NB4 (cell line): ENCODE measurements around the gene MUSTN1.

Experiments used
- DNase-seq: peaks from one replicate; pipeline ENCODE4 v3.0.0; 2010; ENCODE audit warnings: low read depth
- H3K4me3 ChIP-seq: one replicate; pipeline ENCODE4 v1.5.1; 2011; ENCODE audit warnings: mild to moderate bottlenecking, low read depth, low read length, moderate library complexity
- CTCF ChIP-seq: IDR thresholded peaks from one replicate; pipeline ENCODE4 v1.5.1; 2012; ENCODE audit warnings: low read depth, low read length
- MAX ChIP-seq: IDR thresholded peaks from 2 replicates; pipeline ENCODE4 v1.6.1; 2011; ENCODE audit warnings: low read depth, low read length
- MYC ChIP-seq: IDR thresholded peaks from 2 replicates; pipeline ENCODE4 v1.6.1; 2011; ENCODE audit warnings: low read depth, low read length
- POLR2A ChIP-seq: IDR thresholded peaks from 2 replicates; pipeline ENCODE4 v1.6.1; 2011; ENCODE audit warnings: mild to moderate bottlenecking; ENCODE audit not compliant: insufficient read length; ENCODE audit errors: extremely low read depth

The MUSTN1 gene

GRCh38 chr3:52834871-52835501 is at the start of gene MUSTN1:
TSS of gene MUSTN1 (minus strand) at chr3:52835019. CDS start at chr3:52834948, 71 bp downstream.
- DNase-seq = peak; percentile 17
- TF ChIP-seq MYC (no peak), CTCF (no peak), POLR2A (no peak), MAX (no peak)
- no peak within 1 kb of the TSS for H3K4me3 ChIP-seq

- DNase-seq = no peak
- no peak overlapping the region for H3K4me3 ChIP-seq
- TF ChIP-seq MAX = no peak
- no peak for TF ChIP-seq CTCF
- TF ChIP-seq MYC = no peak
- TF ChIP-seq POLR2A = no peak
These were observed 47.6 kb upstream of the MUSTN1 start for GRCh38 chr3:52882377-52882776.

GRCh38 chr3:52881871-52882270 is 47.1 kb upstream of the MUSTN1 start:
- H3K4me3 ChIP-seq = no peak overlapping the region

GRCh38 chr3:52880474-52880873 is 45.7 kb upstream of the MUSTN1 start:
- no peak for DNase-seq
- no peak overlapping the region for H3K4me3 ChIP-seq
- TF ChIP-seq MAX = no peak
- no peak for TF ChIP-seq MYC
- no peak for TF ChIP-seq CTCF

More at GRCh38 chr3:52881871-52882270, 47.1 kb upstream of the MUSTN1 start:
- TF ChIP-seq MYC (no peak), CTCF (no peak), MAX (no peak)
- DNase-seq = no peak

- TF ChIP-seq MAX = no peak
- no peak for TF ChIP-seq MYC
- TF ChIP-seq POLR2A = no peak
- no peak for TF ChIP-seq CTCF
These were observed 45.2 kb upstream of the MUSTN1 start for GRCh38 chr3:52880047-52880446.

GRCh38 chr3:52879581-52879980 is 44.8 kb upstream of the MUSTN1 start:
- H3K4me3 ChIP-seq = no peak overlapping the region
- no peak for DNase-seq
- TF ChIP-seq MAX = no peak
- no peak for TF ChIP-seq POLR2A
- no peak for TF ChIP-seq CTCF
- no peak for TF ChIP-seq MYC

More at GRCh38 chr3:52880047-52880446, 45.2 kb upstream of the MUSTN1 start:
- H3K4me3 ChIP-seq = no peak overlapping the region
- DNase-seq = no peak
